HUES48 (cell line): ENCODE measurements around the gene ZSCAN26.

Experiments used
- H3K27ac ChIP-seq: one replicate; pipeline ENCODE4 v1.7.0; 2013; ENCODE audit warnings: low read depth, low read length, inconsistent platforms
- H3K27me3 ChIP-seq: 2 replicates; pipeline ENCODE4 v1.6.1; 2013; ENCODE audit warnings: mild to moderate bottlenecking, low read length; ENCODE audit not compliant: control insufficient read depth, insufficient read depth
- H3K36me3 ChIP-seq: 2 replicates; pipeline ENCODE4 v1.6.1; 2013; ENCODE audit warnings: low read length; ENCODE audit not compliant: control insufficient read depth, insufficient read depth
- H3K4me1 ChIP-seq: 2 replicates; pipeline ENCODE4 v1.6.1; 2013; ENCODE audit warnings: mild to moderate bottlenecking, low read length; ENCODE audit not compliant: control insufficient read depth, insufficient read depth
- H3K4me3 ChIP-seq: 2 replicates; pipeline ENCODE4 v1.5.1; 2013; ENCODE audit warnings: mild to moderate bottlenecking, low read depth, low read length
- H3K9ac ChIP-seq: 2 replicates; pipeline ENCODE4 v1.6.1; 2013; ENCODE audit warnings: mild to moderate bottlenecking, low read depth, low read length, moderate library complexity
- H3K9me3 ChIP-seq: 2 replicates; pipeline ENCODE4 v1.6.1; 2013; ENCODE audit warnings: low read length; ENCODE audit not compliant: control insufficient read depth, insufficient read depth

Gene ZSCAN26

DNA sequence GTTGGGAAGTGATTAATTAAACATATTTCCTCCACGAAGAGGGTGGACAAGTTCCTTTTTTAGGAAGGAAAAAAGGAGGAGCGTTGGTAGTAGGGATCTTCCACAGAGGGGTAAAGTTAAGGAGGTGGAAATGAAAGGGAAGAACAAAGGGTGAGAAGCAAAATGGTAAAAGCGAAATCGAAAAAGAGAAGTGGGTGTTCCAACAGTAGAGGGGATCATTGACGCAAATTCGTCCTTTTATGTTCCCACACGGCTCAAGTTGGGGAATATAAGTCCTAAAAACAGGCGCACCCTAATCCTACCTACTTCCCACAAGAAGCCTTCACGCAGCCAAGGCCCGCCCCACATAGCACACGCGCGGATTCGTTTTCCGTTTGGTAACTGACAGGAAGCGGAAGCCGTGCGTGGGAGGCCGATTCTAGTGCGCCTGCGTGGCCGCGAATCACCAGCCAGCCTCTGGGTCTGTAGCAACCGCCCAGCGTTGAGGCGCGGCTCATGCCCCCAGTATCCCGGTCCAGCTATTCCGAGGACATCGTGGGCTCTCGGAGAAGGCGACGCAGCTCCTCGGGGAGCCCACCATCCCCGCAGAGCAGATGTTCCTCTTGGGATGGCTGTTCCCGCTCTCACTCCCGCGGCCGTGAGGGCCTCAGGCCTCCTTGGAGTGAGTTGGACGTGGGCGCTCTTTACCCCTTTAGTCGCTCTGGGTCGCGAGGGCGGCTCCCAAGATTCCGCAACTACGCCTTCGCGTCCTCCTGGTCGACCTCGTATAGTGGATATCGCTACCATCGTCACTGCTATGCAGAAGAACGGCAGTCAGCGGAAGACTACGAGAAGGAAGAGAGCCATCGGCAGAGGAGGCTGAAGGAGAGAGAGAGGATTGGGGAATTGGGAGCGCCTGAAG lies 7.8 kb upstream of the ZSCAN26 start, which contains the start of gene NKAPL:
Gene NKAPL (plus strand): TSS at position 421 of the 901 bp plus-strand sequence. CDS start 75 bp downstream, at position 496.
- Histone ChIP-seq H3K27ac (no peak within 1 kb of the TSS), H3K9me3 (no peaks in the 10 kb centered on the region), H3K27me3 (no peaks in the 10 kb centered on the region), H3K4me3 (no peak within 1 kb of the TSS), H3K4me1 (no peaks in the 10 kb centered on the region), H3K36me3 (no peaks in the 10 kb centered on the region), H3K9ac (no peak within 1 kb of the TSS)

DNA sequence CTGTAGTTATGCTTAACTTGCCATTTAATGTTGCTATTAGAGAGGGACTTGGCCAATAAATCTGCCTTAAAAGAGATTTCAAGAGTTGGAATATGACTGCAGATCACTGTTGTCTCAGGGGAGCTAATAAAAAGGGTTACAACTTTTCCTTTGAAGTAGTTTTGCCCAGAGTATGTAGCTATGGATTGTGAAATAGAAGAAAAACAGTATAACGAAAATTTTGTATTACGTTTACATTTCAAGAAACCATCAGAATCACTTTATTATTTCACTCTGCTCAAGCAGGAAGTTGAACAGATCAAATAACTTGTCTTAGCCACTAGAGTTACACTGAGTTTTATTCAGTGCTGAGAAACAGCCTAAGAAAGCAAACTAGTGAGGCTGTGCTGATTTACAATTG lies 3.0 kb upstream of the ZSCAN26 start:
- Histone ChIP-seq H3K9ac (no peak overlapping the region), H3K36me3 (no peaks in the 10 kb centered on the region), H3K27me3 (no peaks in the 10 kb centered on the region), H3K9me3 (no peaks in the 10 kb centered on the region), H3K4me1 (0 out of 2 replicates have a peak, but pooled peaks cover 7% of the 10 kb centered on the region), H3K4me3 (no peak overlapping the region), H3K27ac (no peak overlapping the region)

GRCh38 chr6:28264834-28265401 lies 2.0 kb upstream of the ZSCAN26 start:
- H3K9ac ChIP-seq = no peak overlapping the region
- no peaks in the 10 kb centered on the region for H3K36me3 ChIP-seq
- no peak overlapping the region for H3K27ac ChIP-seq
- H3K4me3 ChIP-seq = no peak overlapping the region
- H3K4me1 ChIP-seq = 0 out of 2 replicates have a peak, but pooled peaks cover 7% of the 10 kb centered on the region
- no peaks in the 10 kb centered on the region for H3K27me3 ChIP-seq
- H3K9me3 ChIP-seq = no peaks in the 10 kb centered on the region

DNA sequence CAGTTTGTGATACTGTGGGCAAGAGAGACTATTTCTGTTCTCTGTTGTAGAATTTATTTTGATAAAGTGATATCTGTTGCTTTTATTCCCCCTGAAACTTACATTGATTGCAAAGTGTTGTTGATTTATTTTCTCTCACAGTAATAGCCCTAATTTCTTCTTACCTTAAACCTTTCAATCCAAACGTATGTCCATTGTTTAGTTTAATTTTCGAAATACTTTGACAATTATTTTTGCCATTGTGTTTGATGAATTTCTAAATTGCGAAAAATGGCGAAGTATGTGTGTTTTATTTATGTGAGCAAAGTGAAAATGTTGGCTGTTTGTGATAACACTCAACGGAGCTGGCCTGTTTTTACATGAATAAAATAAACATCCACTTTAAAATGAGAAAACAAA lies 381 bp upstream of the ZSCAN26 start:
- peak overlapping the region; percentile 79 for H3K4me3 ChIP-seq
- H3K9ac ChIP-seq = peak overlapping the region; percentile 73
- H3K36me3 ChIP-seq = no peaks in the 10 kb centered on the region
- peak overlapping the region; percentile 93 for H3K27ac ChIP-seq
- no peaks in the 10 kb centered on the region for H3K27me3 ChIP-seq
- H3K9me3 ChIP-seq = no peaks in the 10 kb centered on the region
- 0 out of 2 replicates have a peak, but pooled peaks cover 7% of the 10 kb centered on the region for H3K4me1 ChIP-seq

DNA sequence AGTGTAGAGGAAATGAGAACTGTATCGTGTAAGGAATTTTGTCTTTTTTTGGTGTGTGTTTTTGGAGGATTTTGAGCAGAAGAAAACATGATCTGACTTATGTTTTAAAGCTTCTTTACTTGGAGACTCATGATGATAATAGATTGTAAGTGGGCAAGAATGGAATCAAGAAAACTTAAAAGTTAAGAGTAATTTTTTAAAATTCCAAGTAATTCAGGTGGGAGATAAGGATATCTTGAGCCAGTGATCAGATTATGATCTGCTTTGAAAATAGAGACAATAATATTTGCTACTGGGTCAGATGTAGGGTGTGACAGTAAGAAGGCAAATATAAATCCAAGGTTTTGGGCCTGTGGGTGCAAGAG lies 734 bp downstream of the ZSCAN26 start:
- Histone ChIP-seq H3K27ac (no peak overlapping the region), H3K36me3 (peaks cover 10% of the 10 kb centered on the region), H3K9ac (peak overlapping the region; percentile 73), H3K4me3 (peak overlapping the region; percentile 79), H3K9me3 (no peaks in the 10 kb centered on the region), H3K27me3 (no peaks in the 10 kb centered on the region), H3K4me1 (0 out of 2 replicates have a peak, but pooled peaks cover 7% of the 10 kb centered on the region)

DNA sequence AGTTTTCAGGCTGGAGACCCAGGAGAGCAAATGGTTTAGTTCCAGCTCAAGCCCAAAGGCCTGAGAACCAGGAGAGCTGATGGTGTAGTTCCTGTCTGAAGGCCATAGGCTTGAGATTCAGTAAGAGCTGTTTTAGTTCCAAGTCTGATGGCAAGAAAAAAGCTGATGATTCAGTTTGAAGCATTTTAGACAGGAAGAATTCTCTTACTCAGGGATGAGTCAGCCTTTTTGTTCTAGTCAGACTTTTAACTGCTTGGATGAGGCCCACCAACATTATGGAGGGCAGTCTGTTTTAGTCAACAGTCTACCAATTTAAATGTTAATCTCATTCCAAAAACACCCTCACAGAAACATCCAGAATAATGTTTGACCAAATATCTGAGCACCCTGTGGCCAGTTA lies 2.5 kb downstream of the ZSCAN26 start:
- Histone ChIP-seq H3K36me3 (peaks cover 26% of the 10 kb centered on the region), H3K4me3 (no peak overlapping the region), H3K9me3 (no peaks in the 10 kb centered on the region), H3K27me3 (no peaks in the 10 kb centered on the region), H3K4me1 (0 out of 2 replicates have a peak, but pooled peaks cover 7% of the 10 kb centered on the region), H3K27ac (no peak overlapping the region), H3K9ac (no peak overlapping the region)

DNA sequence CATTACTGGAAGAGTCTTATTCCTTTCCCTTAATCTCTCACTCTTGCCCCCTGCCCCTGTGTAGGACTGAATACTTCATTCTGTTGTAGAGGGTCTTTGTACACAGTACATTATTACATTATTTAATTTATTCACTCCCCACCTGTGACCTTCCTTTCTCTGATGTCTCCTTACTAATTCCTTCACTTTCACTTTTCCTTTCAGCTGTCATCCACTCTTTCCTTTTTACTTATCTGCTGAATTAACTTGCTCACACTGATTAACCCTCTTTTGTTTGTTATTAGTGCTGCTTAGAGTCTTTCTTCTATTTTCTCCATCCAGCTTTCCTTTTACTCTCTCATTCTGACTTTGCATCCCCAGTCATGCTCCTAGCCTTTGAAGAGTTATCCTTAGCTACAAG lies 7.9 kb downstream of the ZSCAN26 start:
- no peaks in the 10 kb centered on the region for H3K4me1 ChIP-seq
- H3K27ac ChIP-seq = no peak overlapping the region
- no peak overlapping the region for H3K9ac ChIP-seq
- no peak overlapping the region for H3K4me3 ChIP-seq
- no peaks in the 10 kb centered on the region for H3K9me3 ChIP-seq
- H3K36me3 ChIP-seq = peaks cover 53% of the 10 kb centered on the region
- no peaks in the 10 kb centered on the region for H3K27me3 ChIP-seq

- H3K4me1 ChIP-seq = peaks cover 8% of the 10 kb centered on the region
These were observed 10.8 kb downstream of the ZSCAN26 start for GRCh38 chr6:28277746-28278145.

DNA sequence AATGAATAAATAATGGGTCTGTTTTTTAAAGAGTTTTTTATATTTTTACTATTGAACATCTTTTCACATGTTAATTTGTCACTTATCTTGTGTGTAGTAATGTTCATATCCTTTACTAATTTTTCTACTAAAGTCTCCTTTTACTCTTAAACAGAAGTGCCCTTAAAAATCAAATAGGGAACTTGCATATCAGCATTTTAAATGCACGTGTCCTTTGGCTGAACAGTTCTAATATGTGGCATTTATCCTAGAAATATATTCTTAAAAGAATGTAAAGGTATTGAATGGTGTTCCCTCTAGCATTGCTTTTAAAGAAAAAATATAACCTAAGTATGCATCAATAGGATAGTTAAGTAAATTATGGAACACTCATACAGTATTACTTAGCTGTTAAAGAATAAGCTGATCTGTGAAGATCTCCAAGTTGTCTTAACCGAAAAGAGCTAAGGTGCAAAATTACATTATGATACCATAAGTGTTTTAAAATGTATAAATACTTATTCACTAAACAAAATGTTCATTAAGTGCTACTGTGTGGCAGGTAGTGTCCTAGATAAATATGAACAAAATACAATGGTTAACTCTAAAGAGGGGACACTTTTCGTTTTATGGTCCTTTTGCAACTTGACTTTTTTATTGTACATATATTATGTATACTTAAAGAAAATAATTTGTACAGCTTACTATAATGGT lies 13.8 kb downstream of the ZSCAN26 start:
- no peak overlapping the region; the same call in 1 of the 2 replicates for H3K9ac ChIP-seq

More at GRCh38 chr6:28277746-28278145, 10.8 kb downstream of the ZSCAN26 start:
- no peaks in the 10 kb centered on the region for H3K9me3 ChIP-seq
- H3K9ac ChIP-seq = no peak overlapping the region
- H3K27ac ChIP-seq = no peak overlapping the region
- H3K36me3 ChIP-seq = peaks cover 43% of the 10 kb centered on the region
- no peaks in the 10 kb centered on the region for H3K27me3 ChIP-seq
- no peak overlapping the region for H3K4me3 ChIP-seq

DNA sequence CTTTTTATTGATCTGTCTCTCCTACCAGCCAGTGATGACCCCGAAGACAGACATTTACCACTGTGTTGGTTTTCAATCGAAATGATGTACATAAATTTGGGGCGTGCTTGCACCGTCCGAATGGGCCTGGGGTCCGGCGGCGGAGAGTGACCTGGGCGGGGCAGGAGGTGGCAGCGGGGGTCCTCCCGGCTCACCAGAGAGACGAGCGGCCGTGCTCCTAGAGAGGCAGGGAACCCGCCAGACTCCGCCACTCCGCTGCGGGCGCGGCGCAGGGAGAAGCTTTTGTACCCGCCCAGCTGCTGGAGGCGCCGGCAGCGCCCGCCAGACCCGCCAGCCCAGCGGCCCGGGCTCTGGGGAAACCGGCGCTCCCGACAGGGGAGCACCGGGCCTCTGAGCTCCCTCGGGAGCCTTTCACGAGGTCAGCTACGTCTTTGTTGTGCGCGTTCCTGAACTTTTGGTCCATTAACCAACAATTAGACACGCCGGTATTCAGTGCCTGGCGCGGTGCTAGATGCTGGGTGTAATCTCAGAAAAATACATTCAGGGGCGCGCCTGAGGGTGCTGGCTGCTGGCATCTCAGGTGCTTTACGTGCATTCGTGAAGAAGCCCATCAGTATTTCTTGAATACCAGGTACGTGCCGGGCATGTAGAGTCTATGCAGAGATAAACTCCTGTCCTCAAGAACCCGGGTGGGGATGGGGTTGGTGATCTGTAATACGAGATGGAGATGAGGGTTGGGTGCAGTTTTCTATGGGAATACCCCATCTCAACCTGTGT lies 14.5 kb downstream of the ZSCAN26 start, which contains the start of gene PGBD1:
Gene PGBD1 (plus strand): TSS at position 285 of the 777 bp plus-strand sequence. CDS start 2,242 bp downstream, outside the sequence.
- Histone ChIP-seq H3K9ac (peak within 1 kb of the TSS; percentile 44), H3K27ac (peak within 1 kb of the TSS; percentile 54)

More for the DNA sequence above, 13.8 kb downstream of the ZSCAN26 start:
- Histone ChIP-seq H3K27me3 (no peaks in the 10 kb centered on the region), H3K27ac (no peak overlapping the region), H3K4me3 (peak overlapping the region; percentile 86), H3K4me1 (peaks cover 13% of the 10 kb centered on the region), H3K36me3 (peaks cover 36% of the 10 kb centered on the region), H3K9me3 (no peaks in the 10 kb centered on the region)

More for the DNA sequence above, 14.5 kb downstream of the ZSCAN26 start, which contains the start of gene PGBD1:
- Histone ChIP-seq H3K9me3 (no peaks in the 10 kb centered on the region), H3K27me3 (no peaks in the 10 kb centered on the region), H3K36me3 (peaks cover 36% of the 10 kb centered on the region), H3K4me1 (peaks cover 13% of the 10 kb centered on the region), H3K4me3 (peak within 1 kb of the TSS; percentile 86)
